ENCODE data around the gene ITPKB.

DNA sequence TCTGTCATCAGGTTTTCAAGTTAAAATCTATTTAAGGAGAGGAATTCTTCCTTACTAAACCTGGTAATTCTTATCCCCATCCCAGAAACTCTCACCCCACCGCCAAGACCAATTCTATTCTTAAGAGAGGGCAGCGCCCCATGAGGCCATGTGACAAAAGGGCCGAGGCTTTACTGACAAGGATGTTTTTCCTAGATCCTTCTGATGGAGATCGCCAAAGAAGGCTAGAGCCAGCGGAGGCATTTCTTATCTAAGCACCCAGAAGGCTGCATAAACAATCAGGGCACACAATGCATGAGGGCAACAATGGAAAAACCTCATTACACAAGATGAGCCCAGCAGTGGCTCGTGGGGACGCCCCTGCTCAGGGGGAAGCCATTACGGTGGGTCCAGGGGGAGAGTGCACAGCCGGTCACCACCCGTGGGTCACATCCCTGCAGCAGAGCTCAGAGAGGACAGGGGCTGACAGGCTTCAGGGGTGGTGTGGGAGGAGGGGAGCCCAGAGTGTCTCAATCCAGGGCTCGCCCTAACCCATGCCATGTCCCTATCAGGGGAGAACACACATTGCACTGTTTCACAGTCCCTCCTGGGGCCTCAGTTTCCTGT lies 88.7 kb downstream of the ITPKB start:
- TF ChIP-seq POLR2A (IDR thresholded peaks at IDR 0.05; ENCODE audit: extremely low read depth, insufficient read length), result no peak
- TF ChIP-seq, protein P1, sequence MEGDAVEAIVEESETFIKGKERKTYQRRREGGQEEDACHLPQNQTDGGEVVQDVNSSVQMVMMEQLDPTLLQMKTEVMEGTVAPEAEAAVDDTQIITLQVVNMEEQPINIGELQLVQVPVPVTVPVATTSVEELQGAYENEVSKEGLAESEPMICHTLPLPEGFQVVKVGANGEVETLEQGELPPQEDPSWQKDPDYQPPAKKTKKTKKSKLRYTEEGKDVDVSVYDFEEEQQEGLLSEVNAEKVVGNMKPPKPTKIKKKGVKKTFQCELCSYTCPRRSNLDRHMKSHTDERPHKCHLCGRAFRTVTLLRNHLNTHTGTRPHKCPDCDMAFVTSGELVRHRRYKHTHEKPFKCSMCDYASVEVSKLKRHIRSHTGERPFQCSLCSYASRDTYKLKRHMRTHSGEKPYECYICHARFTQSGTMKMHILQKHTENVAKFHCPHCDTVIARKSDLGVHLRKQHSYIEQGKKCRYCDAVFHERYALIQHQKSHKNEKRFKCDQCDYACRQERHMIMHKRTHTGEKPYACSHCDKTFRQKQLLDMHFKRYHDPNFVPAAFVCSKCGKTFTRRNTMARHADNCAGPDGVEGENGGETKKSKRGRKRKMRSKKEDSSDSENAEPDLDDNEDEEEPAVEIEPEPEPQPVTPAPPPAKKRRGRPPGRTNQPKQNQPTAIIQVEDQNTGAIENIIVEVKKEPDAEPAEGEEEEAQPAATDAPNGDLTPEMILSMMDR (IDR thresholded peaks at IDR 0.05; ENCODE audit: low read depth, low read length), result no peak
